K562 (cell line): Measurements from ENCODE around the gene CCDC141. TPM values are rescaled to one million over a fixed set of nuclear protein-coding genes. Genes with fewer than 3 reads are reported as not detected.

Experiments used
- polyA plus RNA-seq, 8 experiments: library from polyadenylated mRNA; depleted of rRNA in 4 of 8; stranded (reverse) in 5 of 8; unstranded in 3 of 8; fragments of >200 nt; fragmentation: Nextera tagmentation in 2 of 8; fragmentation: Illumina TruSeq in 1 of 8; extraction: Ambion mirVana in 2 of 8; extraction: Trizol in 1 of 8; gene quantifications; 2 replicates each; pipeline versions ENCODE4 v1.2.1 to v1.2.3, GENCODE V29; 2011 to 2014; ENCODE audit warnings: inconsistent platforms in 1 of 8, missing spikeins in 1 of 8
- total RNA-seq, 7 experiments: library from RNA; depleted of rRNA in 6 of 7; stranded (reverse); fragments of >200 nt in 6 of 7; fragmentation: Illumina TruSeq in 2 of 7; extraction: Trizol in 2 of 7; gene quantifications; 2 replicates each; pipeline versions ENCODE4 v1.2.1 to v1.2.3, GENCODE V29; 2011 to 2021; ENCODE audit warnings: low replicate concordance in 1 of 7
- TF ChIP-seq, protein P1 (sequence below): sonication (generic); formaldehyde crosslinking; IDR thresholded peaks from 2 replicates; pipeline ENCODE4 v1.8.1; 2023; ENCODE audit warnings: mild to moderate bottlenecking, missing genetic modification reagents
- TF ChIP-seq, protein P2 (sequence below): IDR thresholded peaks from 2 replicates; pipeline ENCODE4 v1.6.1; 2014; ENCODE audit warnings: antibody characterized with exemption
- TF ChIP-seq, protein P3 (sequence below): fragments of 450-650 bp; formaldehyde crosslinking; IDR thresholded peaks from 2 replicates; pipeline ENCODE4 v1.4.0; 2022; ENCODE audit warnings: missing genetic modification characterization
- TF ChIP-seq, protein P4 (sequence below), 2 experiments: fragments of 450-650 bp in 1 of 2; IDR thresholded peaks; 2 replicates each; pipeline ENCODE4 v1.6.1; 2011 to 2017; ENCODE audit warnings: low read depth in 2 of 2, antibody characterized with exemption in 1 of 2, borderline replicate concordance in 1 of 2, low read length in 1 of 2, mild to moderate bottlenecking in 1 of 2, mixed read lengths in 1 of 2; ENCODE audit not compliant: control insufficient read depth in 1 of 2

The CCDC141 gene
- total and polyA plus RNA-seq, 9 of the 15 experiments (the other 6 are each of a cell fraction or from before 2014, with no cell fraction given): 0.09 TPM; not detected in 8

DNA sequence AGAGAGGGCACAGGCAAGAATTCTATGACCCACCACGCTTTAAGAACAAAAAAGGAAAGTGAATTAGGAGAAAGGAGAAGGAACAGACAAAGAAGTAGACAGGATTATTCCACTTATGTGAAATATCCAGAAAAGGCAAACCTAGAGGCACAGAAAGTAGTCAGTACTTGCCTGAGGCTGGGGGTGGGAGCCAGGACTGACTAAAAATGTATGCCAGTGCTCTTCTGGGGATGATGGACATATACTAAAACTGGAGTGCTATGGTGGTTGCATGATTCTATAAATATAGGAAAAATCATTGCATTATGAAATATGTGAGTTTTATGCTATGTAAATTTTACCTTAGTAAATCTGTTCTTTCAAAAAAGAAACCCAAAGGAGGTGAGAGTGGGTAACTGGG, 168.9 kb downstream of the CCDC141 start (continued):
- TF ChIP-seq, protein P1, sequence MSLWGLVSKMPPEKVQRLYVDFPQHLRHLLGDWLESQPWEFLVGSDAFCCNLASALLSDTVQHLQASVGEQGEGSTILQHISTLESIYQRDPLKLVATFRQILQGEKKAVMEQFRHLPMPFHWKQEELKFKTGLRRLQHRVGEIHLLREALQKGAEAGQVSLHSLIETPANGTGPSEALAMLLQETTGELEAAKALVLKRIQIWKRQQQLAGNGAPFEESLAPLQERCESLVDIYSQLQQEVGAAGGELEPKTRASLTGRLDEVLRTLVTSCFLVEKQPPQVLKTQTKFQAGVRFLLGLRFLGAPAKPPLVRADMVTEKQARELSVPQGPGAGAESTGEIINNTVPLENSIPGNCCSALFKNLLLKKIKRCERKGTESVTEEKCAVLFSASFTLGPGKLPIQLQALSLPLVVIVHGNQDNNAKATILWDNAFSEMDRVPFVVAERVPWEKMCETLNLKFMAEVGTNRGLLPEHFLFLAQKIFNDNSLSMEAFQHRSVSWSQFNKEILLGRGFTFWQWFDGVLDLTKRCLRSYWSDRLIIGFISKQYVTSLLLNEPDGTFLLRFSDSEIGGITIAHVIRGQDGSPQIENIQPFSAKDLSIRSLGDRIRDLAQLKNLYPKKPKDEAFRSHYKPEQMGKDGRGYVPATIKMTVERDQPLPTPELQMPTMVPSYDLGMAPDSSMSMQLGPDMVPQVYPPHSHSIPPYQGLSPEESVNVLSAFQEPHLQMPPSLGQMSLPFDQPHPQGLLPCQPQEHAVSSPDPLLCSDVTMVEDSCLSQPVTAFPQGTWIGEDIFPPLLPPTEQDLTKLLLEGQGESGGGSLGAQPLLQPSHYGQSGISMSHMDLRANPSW: no peak
- TF ChIP-seq, protein P2, sequence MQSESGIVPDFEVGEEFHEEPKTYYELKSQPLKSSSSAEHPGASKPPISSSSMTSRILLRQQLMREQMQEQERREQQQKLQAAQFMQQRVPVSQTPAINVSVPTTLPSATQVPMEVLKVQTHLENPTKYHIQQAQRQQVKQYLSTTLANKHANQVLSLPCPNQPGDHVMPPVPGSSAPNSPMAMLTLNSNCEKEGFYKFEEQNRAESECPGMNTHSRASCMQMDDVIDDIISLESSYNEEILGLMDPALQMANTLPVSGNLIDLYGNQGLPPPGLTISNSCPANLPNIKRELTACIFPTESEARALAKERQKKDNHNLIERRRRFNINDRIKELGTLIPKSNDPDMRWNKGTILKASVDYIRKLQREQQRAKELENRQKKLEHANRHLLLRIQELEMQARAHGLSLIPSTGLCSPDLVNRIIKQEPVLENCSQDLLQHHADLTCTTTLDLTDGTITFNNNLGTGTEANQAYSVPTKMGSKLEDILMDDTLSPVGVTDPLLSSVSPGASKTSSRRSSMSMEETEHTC: no peak
- TF ChIP-seq, protein P3, sequence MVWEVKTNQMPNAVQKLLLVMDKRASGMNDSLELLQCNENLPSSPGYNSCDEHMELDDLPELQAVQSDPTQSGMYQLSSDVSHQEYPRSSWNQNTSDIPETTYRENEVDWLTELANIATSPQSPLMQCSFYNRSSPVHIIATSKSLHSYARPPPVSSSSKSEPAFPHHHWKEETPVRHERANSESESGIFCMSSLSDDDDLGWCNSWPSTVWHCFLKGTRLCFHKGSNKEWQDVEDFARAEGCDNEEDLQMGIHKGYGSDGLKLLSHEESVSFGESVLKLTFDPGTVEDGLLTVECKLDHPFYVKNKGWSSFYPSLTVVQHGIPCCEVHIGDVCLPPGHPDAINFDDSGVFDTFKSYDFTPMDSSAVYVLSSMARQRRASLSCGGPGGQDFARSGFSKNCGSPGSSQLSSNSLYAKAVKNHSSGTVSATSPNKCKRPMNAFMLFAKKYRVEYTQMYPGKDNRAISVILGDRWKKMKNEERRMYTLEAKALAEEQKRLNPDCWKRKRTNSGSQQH (CRISPR knock-in tag): no peak
- TF ChIP-seq, protein P4, sequence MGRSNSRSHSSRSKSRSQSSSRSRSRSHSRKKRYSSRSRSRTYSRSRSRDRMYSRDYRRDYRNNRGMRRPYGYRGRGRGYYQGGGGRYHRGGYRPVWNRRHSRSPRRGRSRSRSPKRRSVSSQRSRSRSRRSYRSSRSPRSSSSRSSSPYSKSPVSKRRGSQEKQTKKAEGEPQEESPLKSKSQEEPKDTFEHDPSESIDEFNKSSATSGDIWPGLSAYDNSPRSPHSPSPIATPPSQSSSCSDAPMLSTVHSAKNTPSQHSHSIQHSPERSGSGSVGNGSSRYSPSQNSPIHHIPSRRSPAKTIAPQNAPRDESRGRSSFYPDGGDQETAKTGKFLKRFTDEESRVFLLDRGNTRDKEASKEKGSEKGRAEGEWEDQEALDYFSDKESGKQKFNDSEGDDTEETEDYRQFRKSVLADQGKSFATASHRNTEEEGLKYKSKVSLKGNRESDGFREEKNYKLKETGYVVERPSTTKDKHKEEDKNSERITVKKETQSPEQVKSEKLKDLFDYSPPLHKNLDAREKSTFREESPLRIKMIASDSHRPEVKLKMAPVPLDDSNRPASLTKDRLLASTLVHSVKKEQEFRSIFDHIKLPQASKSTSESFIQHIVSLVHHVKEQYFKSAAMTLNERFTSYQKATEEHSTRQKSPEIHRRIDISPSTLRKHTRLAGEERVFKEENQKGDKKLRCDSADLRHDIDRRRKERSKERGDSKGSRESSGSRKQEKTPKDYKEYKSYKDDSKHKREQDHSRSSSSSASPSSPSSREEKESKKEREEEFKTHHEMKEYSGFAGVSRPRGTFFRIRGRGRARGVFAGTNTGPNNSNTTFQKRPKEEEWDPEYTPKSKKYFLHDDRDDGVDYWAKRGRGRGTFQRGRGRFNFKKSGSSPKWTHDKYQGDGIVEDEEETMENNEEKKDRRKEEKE (IDR thresholded peaks at IDR 0.05; ENCODE audit: borderline replicate concordance in 1 of 2, control insufficient read depth in 1 of 2, low read depth in 2 of 2, low read length in 1 of 2): no peak
